Natural killer cell (primary cell): Measurements from ENCODE around the gene SDR42E1. TPM values are rescaled to one million over a fixed set of nuclear protein-coding genes. Genes with fewer than 3 reads are reported as not detected.

Experiments
- ATAC-seq, 3 donors: fragments of 150-1000 bp in 2 of 3; fragments of 200-7000 bp in 1 of 3; cut with Tn5 transposase; 1 replicate in 1 of 3; 2 replicates in 2 of 3; pipeline ENCODE4 v1.10.0; 2021; ENCODE audit warnings: mild to moderate bottlenecking in 2 of 3, moderate library complexity in 2 of 3
- DNase-seq, 2 donors: peaks; one replicate each; pipeline versions ENCODE4 v3.0.0 to v3.0.0-alpha.2; 2013 to 2021; ENCODE audit warnings: mixed read lengths in 1 of 2
- H3K27ac ChIP-seq: one replicate; pipeline ENCODE4 v1.5.1; 2013; ENCODE audit warnings: mild to moderate bottlenecking, low read length
- H3K27me3 ChIP-seq: one replicate; pipeline ENCODE4 v1.6.1; 2013; ENCODE audit warnings: low read length; ENCODE audit not compliant: control insufficient read depth, insufficient read depth
- H3K36me3 ChIP-seq: one replicate; pipeline ENCODE4 v1.6.1; 2013; ENCODE audit warnings: low read length; ENCODE audit not compliant: control insufficient read depth, insufficient read depth
- H3K4me1 ChIP-seq: one replicate; pipeline ENCODE4 v1.6.1; 2013; ENCODE audit warnings: low read length; ENCODE audit not compliant: control insufficient read depth, insufficient read depth
- H3K4me3 ChIP-seq: one replicate; pipeline ENCODE4 v1.5.1; 2013; ENCODE audit warnings: low read length
- H3K9me3 ChIP-seq: one replicate; pipeline ENCODE4 v1.6.1; 2013; ENCODE audit warnings: low read length; ENCODE audit not compliant: control insufficient read depth, insufficient read depth
- H3K27ac Mint-ChIP-seq, 2 donors: one replicate each; pipeline ENCODE4 v1.8.0; 2022; ENCODE audit warnings: mild to moderate bottlenecking in 2 of 2, mixed read lengths in 2 of 2, moderate library complexity in 1 of 2
- H3K27me3 Mint-ChIP-seq, 2 donors: one replicate each; pipeline ENCODE4 v1.8.0; 2022; ENCODE audit warnings: low read depth in 2 of 2, mixed read lengths in 2 of 2
- H3K36me3 Mint-ChIP-seq: one replicate; pipeline ENCODE4 v1.8.0; 2022; ENCODE audit warnings: mixed read lengths
- H3K4me1 Mint-ChIP-seq, 2 donors: one replicate each; pipeline ENCODE4 v1.8.0; 2022; ENCODE audit warnings: mixed read lengths in 2 of 2
- H3K4me3 Mint-ChIP-seq: one replicate; pipeline ENCODE4 v1.8.0; 2022; ENCODE audit warnings: mild to moderate bottlenecking, moderate library complexity, mixed read lengths
- H3K9me3 Mint-ChIP-seq, 2 donors: one replicate each; pipeline ENCODE4 v1.8.0; 2022; ENCODE audit warnings: mixed read lengths in 2 of 2
- WGBS: methylation state at CpG from one replicate; pipeline ENCODE4 v1.1.7; 2013; ENCODE audit warnings: missing lambda C conversion rate; ENCODE audit not compliant: insufficient coverage; 5-methylcytosine and 5-hydroxymethylcytosine counted together
- intact Hi-C: fragments of 100-400 bp; cut with micrococcal nuclease; formaldehyde crosslinking; loops from one replicate; pipeline ENCODE4 v1.14.2; 2022
- total RNA-seq, 4 donors: library from RNA; stranded (reverse); fragments of 120-200 nt in 1 of 4; gene quantifications; one replicate each; pipeline versions ENCODE4 v1.2.3 to v1.2.4, GENCODE V29; 2013 to 2022
- TF ChIP-seq, protein P1 (sequence below): fragments of 200-600 bp; IDR thresholded peaks from one replicate; pipeline ENCODE4 v1.8.0; 2022; ENCODE audit warnings: antibody characterized with exemption

The SDR42E1 gene
- total RNA-seq, 3 donors from 2014 or later (not counting 1 experiment from before 2014, with no cell fraction given): 3.6 to 8.5 (median 6.3) TPM

GRCh38 chr16:82017911-82018568 is 6.8 kb upstream of the SDR42E1 start:
- Histone ChIP-seq H3K9me3 (no peaks in the 10 kb centered on the region), H3K27me3 (peaks cover 8% of the 10 kb centered on the region), H3K4me3 (no peak overlapping the region), H3K4me1 (no peaks in the 10 kb centered on the region), H3K27ac (no peak overlapping the region), H3K36me3 (no peaks in the 10 kb centered on the region)
- peaks cover 35 to 52% of the 10 kb centered on the region in 2 donors for H3K27me3 Mint-ChIP-seq
- no peaks in the 10 kb centered on the region for H3K4me1 Mint-ChIP-seq
- DNase-seq: no peak
- intact Hi-C loops: no loop called here
- no peaks in the 10 kb centered on the region for H3K36me3 Mint-ChIP-seq
- H3K4me3 Mint-ChIP-seq: no peak overlapping the region
- TF ChIP-seq, protein P1, sequence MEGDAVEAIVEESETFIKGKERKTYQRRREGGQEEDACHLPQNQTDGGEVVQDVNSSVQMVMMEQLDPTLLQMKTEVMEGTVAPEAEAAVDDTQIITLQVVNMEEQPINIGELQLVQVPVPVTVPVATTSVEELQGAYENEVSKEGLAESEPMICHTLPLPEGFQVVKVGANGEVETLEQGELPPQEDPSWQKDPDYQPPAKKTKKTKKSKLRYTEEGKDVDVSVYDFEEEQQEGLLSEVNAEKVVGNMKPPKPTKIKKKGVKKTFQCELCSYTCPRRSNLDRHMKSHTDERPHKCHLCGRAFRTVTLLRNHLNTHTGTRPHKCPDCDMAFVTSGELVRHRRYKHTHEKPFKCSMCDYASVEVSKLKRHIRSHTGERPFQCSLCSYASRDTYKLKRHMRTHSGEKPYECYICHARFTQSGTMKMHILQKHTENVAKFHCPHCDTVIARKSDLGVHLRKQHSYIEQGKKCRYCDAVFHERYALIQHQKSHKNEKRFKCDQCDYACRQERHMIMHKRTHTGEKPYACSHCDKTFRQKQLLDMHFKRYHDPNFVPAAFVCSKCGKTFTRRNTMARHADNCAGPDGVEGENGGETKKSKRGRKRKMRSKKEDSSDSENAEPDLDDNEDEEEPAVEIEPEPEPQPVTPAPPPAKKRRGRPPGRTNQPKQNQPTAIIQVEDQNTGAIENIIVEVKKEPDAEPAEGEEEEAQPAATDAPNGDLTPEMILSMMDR: no peak
- no peak overlapping the region for H3K27ac Mint-ChIP-seq
- WGBS: 88% methylated on average over 5 of the region's 6 CpGs
- ATAC-seq: no peak
- H3K9me3 Mint-ChIP-seq: peaks cover 0 to 2% of the 10 kb centered on the region in 2 donors

- no peaks in the 10 kb centered on the region for H3K4me1 ChIP-seq
- intact Hi-C loops: no loop called here
These were observed 5.7 kb upstream of the SDR42E1 start for GRCh38 chr16:82016964-82017363.

DNA sequence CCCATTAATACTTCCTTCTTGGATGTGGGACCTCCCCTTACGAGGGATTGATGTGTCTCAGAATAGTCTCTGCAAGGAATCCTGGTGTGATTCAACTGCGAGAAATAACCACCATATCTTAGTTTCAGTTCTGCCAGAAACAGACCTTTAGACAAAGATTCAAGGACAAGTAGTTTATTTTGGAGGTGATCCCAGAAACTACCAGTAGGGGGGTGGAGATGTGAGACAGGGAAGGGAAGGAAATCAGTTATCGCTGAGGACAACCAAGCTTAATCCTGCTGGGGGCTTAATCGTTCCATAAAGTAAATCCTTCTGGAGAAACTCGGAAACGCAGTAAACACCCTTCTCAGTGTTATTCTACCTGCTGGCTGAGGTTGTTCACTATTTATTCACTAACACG is 5.0 kb upstream of the SDR42E1 start:
- no peak overlapping the region for H3K4me3 Mint-ChIP-seq
- peaks cover 10% of the 10 kb centered on the region in 2 donors for H3K4me1 Mint-ChIP-seq
- intact Hi-C loops: no loop called here
- Histone ChIP-seq H3K27ac (no peak overlapping the region), H3K27me3 (peaks cover 12% of the 10 kb centered on the region), H3K4me3 (no peak overlapping the region), H3K9me3 (no peaks in the 10 kb centered on the region), H3K4me1 (peaks cover 6% of the 10 kb centered on the region), H3K36me3 (no peaks in the 10 kb centered on the region)
- H3K36me3 Mint-ChIP-seq: no peaks in the 10 kb centered on the region
- DNase-seq (no peak), ATAC-seq (no peak)
- TF ChIP-seq, protein P1: no peak
- H3K27ac Mint-ChIP-seq: no peak overlapping the region
- WGBS: 69% methylated on average over 5 of the region's 7 CpGs
- peaks cover 0 to 2% of the 10 kb centered on the region in 2 donors for H3K9me3 Mint-ChIP-seq
- H3K27me3 Mint-ChIP-seq: peaks cover 37 to 57% of the 10 kb centered on the region in 2 donors

More at GRCh38 chr16:82016964-82017363, 5.7 kb upstream of the SDR42E1 start:
- DNase-seq (no peak), ATAC-seq (no peak)
- H3K9me3 ChIP-seq: no peaks in the 10 kb centered on the region
- Mint-ChIP-seq H3K27me3 (peaks cover 38 to 59% of the 10 kb centered on the region in 2 donors), H3K36me3 (no peaks in the 10 kb centered on the region), H3K4me3 (no peak overlapping the region), H3K4me1 (peaks cover 3 to 4% of the 10 kb centered on the region in 2 donors), H3K27ac (no peak overlapping the region), H3K9me3 (peaks cover 0 to 2% of the 10 kb centered on the region in 2 donors)
- no peaks in the 10 kb centered on the region for H3K36me3 ChIP-seq
- no peak overlapping the region for H3K27ac ChIP-seq
- H3K4me3 ChIP-seq: no peak overlapping the region
- TF ChIP-seq, protein P1: no peak
- WGBS: 85% methylated on average over 2 of the region's 2 CpGs
- peaks cover 11% of the 10 kb centered on the region for H3K27me3 ChIP-seq

GRCh38 chr16:82013139-82013538 is 1.9 kb upstream of the SDR42E1 start:
- Histone ChIP-seq H3K9me3 (peaks cover 5% of the 10 kb centered on the region), H3K27me3 (peaks cover 12% of the 10 kb centered on the region), H3K4me3 (no peak overlapping the region), H3K4me1 (peaks cover 15% of the 10 kb centered on the region), H3K27ac (no peak overlapping the region), H3K36me3 (no peaks in the 10 kb centered on the region)
- peaks cover 31 to 34% of the 10 kb centered on the region in 2 donors for H3K4me1 Mint-ChIP-seq
- H3K27me3 Mint-ChIP-seq: peaks cover 21 to 35% of the 10 kb centered on the region in 2 donors
- H3K27ac Mint-ChIP-seq: no peak overlapping the region
- DNase-seq (no peak), ATAC-seq (no peak)
- TF ChIP-seq, protein P1: no peak
- intact Hi-C loops: no loop called here
- H3K4me3 Mint-ChIP-seq: no peak overlapping the region
- WGBS: 71% methylated on average over 1 of the region's 2 CpGs
- peaks cover 0 to 2% of the 10 kb centered on the region in 2 donors for H3K9me3 Mint-ChIP-seq
- no peaks in the 10 kb centered on the region for H3K36me3 Mint-ChIP-seq
